Liver (tissue), 9 donors: Measurements from ENCODE around the gene PMP22. TPM values are rescaled to one million over a fixed set of nuclear protein-coding genes. Genes with fewer than 3 reads are reported as not detected.

Source experiments
- DNase-seq: peaks from one replicate; pipeline ENCODE4 v3.0.0-alpha.2; 2017; ENCODE audit warnings: low spot score
- H3K27ac ChIP-seq, 2 donors: one replicate each; pipeline ENCODE4 v1.7.0; 2013; ENCODE audit warnings: inconsistent platforms in 2 of 2, low read length in 2 of 2, control low read depth in 1 of 2, low read depth in 1 of 2, mild to moderate bottlenecking in 1 of 2
- H3K27me3 ChIP-seq, 4 donors: one replicate each; pipeline versions ENCODE4 v1.6.1 to v1.7.0; 2013; ENCODE audit warnings: low read length in 3 of 4, inconsistent platforms in 1 of 4, mild to moderate bottlenecking in 1 of 4, moderate library complexity in 1 of 4; ENCODE audit not compliant: control insufficient read depth in 4 of 4, insufficient read depth in 4 of 4
- H3K36me3 ChIP-seq, 4 donors: one replicate each; pipeline versions ENCODE4 v1.6.1 to v1.7.0; 2013; ENCODE audit warnings: low read length in 3 of 4, mild to moderate bottlenecking in 3 of 4, low read depth in 1 of 4, moderate library complexity in 1 of 4; ENCODE audit not compliant: control insufficient read depth in 4 of 4, insufficient read depth in 3 of 4
- H3K4me1 ChIP-seq, 4 donors: one replicate each; pipeline versions ENCODE4 v1.6.1 to v1.7.0; 2013; ENCODE audit warnings: low read length in 3 of 4, mild to moderate bottlenecking in 3 of 4, moderate library complexity in 1 of 4; ENCODE audit not compliant: control insufficient read depth in 4 of 4, insufficient read depth in 4 of 4
- H3K4me3 ChIP-seq, 3 donors: one replicate each; pipeline versions ENCODE4 v1.6.1 to v1.7.0; 2013; ENCODE audit warnings: low read length in 3 of 3, control low read depth in 1 of 3, low read depth in 1 of 3, mild to moderate bottlenecking in 1 of 3
- H3K9ac ChIP-seq, 2 donors: one replicate each; pipeline ENCODE4 v1.7.0; 2013; ENCODE audit warnings: low read length in 2 of 2, mild to moderate bottlenecking in 2 of 2, moderate library complexity in 2 of 2, control low read depth in 1 of 2, low read depth in 1 of 2
- H3K9me3 ChIP-seq, 4 donors: one replicate each; pipeline versions ENCODE4 v1.6.1 to v1.7.0; 2013; ENCODE audit warnings: low read length in 3 of 4; ENCODE audit not compliant: control insufficient read depth in 4 of 4
- ATF3 ChIP-seq: IDR thresholded peaks from 2 replicates; pipeline ENCODE4 v1.6.1; 2016; ENCODE audit warnings: antibody characterized with exemption
- CTCF ChIP-seq: fragments of 150-350 bp; IDR thresholded peaks from 2 replicates; pipeline ENCODE4 v1.5.1; 2017; ENCODE audit warnings: improper control_type of control experiment, low read depth, low read length; ENCODE audit not compliant: missing input control
- EGR1 ChIP-seq, 2 donors: IDR thresholded peaks; 2 replicates each; pipeline ENCODE4 v1.6.1; 2016 to 2018; ENCODE audit warnings: antibody characterized with exemption in 2 of 2, low read depth in 2 of 2
- FOXA1 ChIP-seq: IDR thresholded peaks from 2 replicates; pipeline ENCODE4 v1.6.1; 2016; ENCODE audit warnings: antibody characterized with exemption
- FOXA2 ChIP-seq: IDR thresholded peaks from 2 replicates; pipeline ENCODE4 v1.6.1; 2016; ENCODE audit warnings: antibody characterized with exemption
- GABPA ChIP-seq, 2 donors: IDR thresholded peaks in 1 of 2; conservative IDR thresholded peaks in 1 of 2; 2 replicates each; pipeline ENCODE4 v1.6.1; 2016; ENCODE audit warnings: antibody characterized with exemption in 2 of 2, mild to moderate bottlenecking in 1 of 2, moderate library complexity in 1 of 2
- HNF4A ChIP-seq, 2 donors: conservative IDR thresholded peaks; 2 replicates each; pipeline ENCODE4 v1.6.1; 2016; ENCODE audit warnings: antibody characterized with exemption in 2 of 2, mild to moderate bottlenecking in 2 of 2
- HNF4G ChIP-seq: IDR thresholded peaks from 2 replicates; pipeline ENCODE4 v1.6.1; 2016; ENCODE audit warnings: antibody characterized with exemption
- JUND ChIP-seq, 2 donors: IDR thresholded peaks; 2 replicates each; pipeline ENCODE4 v1.6.1; 2016; ENCODE audit warnings: antibody characterized with exemption in 2 of 2
- MAX ChIP-seq: IDR thresholded peaks from 2 replicates; pipeline ENCODE4 v1.6.1; 2016; ENCODE audit warnings: antibody characterized with exemption
- NR2F2 ChIP-seq: IDR thresholded peaks from 2 replicates; pipeline ENCODE4 v1.6.1; 2016; ENCODE audit warnings: antibody characterized with exemption
- RAD21 ChIP-seq, 2 donors: IDR thresholded peaks; 2 replicates each; pipeline ENCODE4 v1.6.1; 2016; ENCODE audit warnings: antibody characterized with exemption in 2 of 2, mild to moderate bottlenecking in 2 of 2
- RXRA ChIP-seq, 2 donors: IDR thresholded peaks; 2 replicates each; pipeline ENCODE4 v1.6.1; 2017 to 2018; ENCODE audit warnings: antibody characterized with exemption in 2 of 2, mild to moderate bottlenecking in 1 of 2
- SP1 ChIP-seq: IDR thresholded peaks from 2 replicates; pipeline ENCODE4 v1.6.1; 2018; ENCODE audit warnings: antibody characterized with exemption, mild to moderate bottlenecking
- TAF1 ChIP-seq: conservative IDR thresholded peaks from 2 replicates; pipeline ENCODE4 v1.6.1; 2016; ENCODE audit warnings: antibody characterized with exemption, mild to moderate bottlenecking
- YY1 ChIP-seq: IDR thresholded peaks from 2 replicates; pipeline ENCODE4 v1.6.1; 2016; ENCODE audit warnings: antibody characterized with exemption, mild to moderate bottlenecking
- ZBTB33 ChIP-seq: IDR thresholded peaks from 2 replicates; pipeline ENCODE4 v1.6.1; 2016; ENCODE audit warnings: antibody characterized with exemption
- WGBS: extraction: QIAGEN DNeasy Blood & Tissue Kit; methylation state at CpG from one replicate; pipeline ENCODE4 v1.1.7; 2013; 5-methylcytosine and 5-hydroxymethylcytosine counted together
- polyA plus RNA-seq, 2 donors: library from polyadenylated mRNA; stranded (reverse) in 1 of 2; unstranded in 1 of 2; fragments of 200-250 nt in 1 of 2; fragments of >200 nt in 1 of 2; fragmentation: Nextera tagmentation in 1 of 2; extraction: Ambion mirVana in 1 of 2; gene quantifications; one replicate each; pipeline versions ENCODE4 v1.2.1 to v1.2.3, GENCODE V29; 2013 to 2015
- total RNA-seq, 2 donors: library from RNA; depleted of rRNA; stranded (reverse); fragments of >200 nt; gene quantifications; one replicate each; pipeline ENCODE4 v1.2.3, GENCODE V29; 2014
- donor health status: healthy.
- donor health status: healthy.
- donor health status: healthy.
- donor health status: healthy.
- donor health status: healthy.

The PMP22 gene
- total and polyA plus RNA-seq, 4 donors, result 3.2 to 9.1 (median 5.7) TPM

- no peak for TF ChIP-seq RAD21 (IDR thresholded peaks at IDR 0.05)
- no peak for TF ChIP-seq GABPA (IDR thresholded peaks at IDR 0.05 in 1 of 2, conservative IDR thresholded peaks at IDR 0.05 in 1 of 2)
- TF ChIP-seq CTCF, result no peak
- TF ChIP-seq YY1, result no peak
- no peak for TF ChIP-seq HNF4A (conservative IDR thresholded peaks at IDR 0.05)
- TF ChIP-seq HNF4G, result no peak
- TF ChIP-seq EGR1 (IDR thresholded peaks at IDR 0.05; ENCODE audit: low read depth in 2 of 2), result no peak
- TF ChIP-seq FOXA1, result no peak
- TF ChIP-seq NR2F2, result no peak
These were observed 8.9 kb upstream of the PMP22 start (continued) for GRCh38 chr17:15274017-15274416.

GRCh38 chr17:15273141-15273793 is 8.1 kb upstream of the PMP22 start:
- 70% methylated on average over 5 of the region's 5 CpGs for WGBS

More at GRCh38 chr17:15273141-15273793, 8.1 kb upstream of the PMP22 start:
- Histone ChIP-seq H3K9ac (no peak overlapping the region), H3K36me3 (no peaks in the 10 kb centered on the region), H3K27ac (no peak overlapping the region), H3K4me1 (no peaks in the 10 kb centered on the region), H3K27me3 (peaks cover 0 to 6% (median 0%) of the 10 kb centered on the region in 4 donors), H3K4me3 (no peak overlapping the region), H3K9me3 (no peaks in the 10 kb centered on the region)
- no peak for DNase-seq
- TF ChIP-seq HNF4A (conservative IDR thresholded peaks at IDR 0.05) (no peak), YY1 (no peak), EGR1 (IDR thresholded peaks at IDR 0.05; ENCODE audit: low read depth in 2 of 2) (no peak), FOXA2 (no peak), MAX (no peak), ZBTB33 (no peak), SP1 (no peak), CTCF (no peak), GABPA (IDR thresholded peaks at IDR 0.05 in 1 of 2, conservative IDR thresholded peaks at IDR 0.05 in 1 of 2) (no peak), FOXA1 (no peak), ATF3 (no peak), NR2F2 (peak; percentile 80), RAD21 (IDR thresholded peaks at IDR 0.05) (no peak), TAF1 (no peak), JUND (IDR thresholded peaks at IDR 0.05) (peak in 1 of 2 donors; percentile 32), RXRA (IDR thresholded peaks at IDR 0.05) (peak in 1 of 2 donors; percentile 40), HNF4G (no peak)
